SU-DHL-6 (cell line): Measurements from ENCODE around the gene UBR2.

Experiments
- CTCF ChIP-seq: fragments of 200-600 bp; sonication (generic); IDR thresholded peaks from one replicate; pipeline ENCODE4 v1.5.1; 2017; ENCODE audit warnings: antibody characterized with exemption, mild to moderate bottlenecking, low read length, moderate library complexity; ENCODE audit not compliant: insufficient read depth, poor library complexity, severe bottlenecking
- EZH2phosphoT487 ChIP-seq: fragments of 200-600 bp; sonication (generic), shearing (Covaris generic); conservative IDR thresholded peaks from 2 replicates; pipeline ENCODE4 v1.6.1; 2018; ENCODE audit warnings: mild to moderate bottlenecking, antibody characterized with exemption, low read length, moderate library complexity, mixed read lengths

- no peak for TF ChIP-seq CTCF
- TF ChIP-seq EZH2phosphoT487: no peak
Measured at GRCh38 chr6:42627674-42628073, 63.8 kb downstream of the UBR2 start.
